Pancreas (tissue), 10 donors: ENCODE measurements around the gene DCC. TPM values are rescaled to one million over a fixed set of nuclear protein-coding genes. Genes with fewer than 3 reads are reported as not detected.

Experiments
- ATAC-seq, 4 donors: fragments of 200-7000 bp; cut with Tn5 transposase; one replicate each; pipeline versions ENCODE4 v1.8.0 to v1.9.1; 2020; ENCODE audit warnings: mild to moderate bottlenecking in 4 of 4, moderate library complexity in 4 of 4
- DNase-seq, 6 donors: peaks; one replicate each; pipeline ENCODE4 v3.0.0-alpha.2; 2020
- FAIRE-seq: peaks from 2 replicates; lab custom pipeline; 2012; peaks lifted over from hg19 to GRCh38; lab: Jason Lieb, UNC
- H3K27ac ChIP-seq, 4 donors: fragments of 200-600 bp; sonication (generic); 1 replicate in 3 of 4; 2 replicates in 1 of 4; pipeline versions ENCODE4 v1.5.0 to v1.8.0; 2020
- H3K27me3 ChIP-seq, 4 donors: fragments of 200-600 bp; one replicate each; pipeline ENCODE4 v1.8.0; 2021
- H3K36me3 ChIP-seq, 3 donors: fragments of 200-600 bp; sonication (generic) in 1 of 3; one replicate each; pipeline versions ENCODE4 v1.5.0 to v1.8.0; 2020 to 2021
- H3K4me1 ChIP-seq, 3 donors: fragments of 200-600 bp; one replicate each; pipeline ENCODE4 v1.8.0; 2021
- H3K4me3 ChIP-seq, 4 donors: fragments of 200-600 bp; sonication (generic) in 2 of 4; one replicate each; pipeline versions ENCODE4 v1.5.0 to v1.8.0; 2020 to 2021
- H3K9me3 ChIP-seq, 4 donors: fragments of 200-600 bp; one replicate each; pipeline ENCODE4 v1.8.0; 2021
- WGBS, 2 donors: extraction: QIAGEN DNeasy Blood & Tissue Kit; methylation state at CpG; one replicate each; pipeline ENCODE4 v1.1.7; 2013; 5-methylcytosine and 5-hydroxymethylcytosine counted together
- intact Hi-C, 3 donors: fragments of 100-400 bp; cut with DNase I; formaldehyde crosslinking; loops; one replicate each; pipeline versions ENCODE4 v1.11.1 to v1.14.2; 2022
- polyA plus RNA-seq, 2 donors: library from polyadenylated mRNA; stranded (reverse); fragments of 200-250 nt; gene quantifications; one replicate each; pipeline ENCODE4 v1.2.3, GENCODE V29; 2013
- total RNA-seq, 6 donors: library from RNA; stranded (reverse); fragmentation: NEBNext Ultra II Directional in 4 of 6; extraction: Animal tissue kit (Norgen Biotek cat#: 25700) in 4 of 6; gene quantifications; one replicate each; pipeline versions ENCODE4 v1.2.1 to v1.2.4, GENCODE V29; 2021 to 2023
- TF ChIP-seq, protein P1 (sequence below), 4 donors: fragments of 200-600 bp; sonication (generic) in 3 of 4; IDR thresholded peaks; one replicate each; pipeline versions ENCODE4 v1.5.0 to v1.8.0; 2021; ENCODE audit warnings: antibody characterized with exemption in 4 of 4
- donor health status: healthy with polysubstance abuse.
- donor health status: DM: no; HTN: no; CAD: no; lungs with moderate emphysema.
- donor health status: DM: no; HTN: no; CAD: no.
- donor health status: control.
- donor health status: control.
- donor health status: Bipolar disorder and iron deficiency.
- donor health status: DM: yes; HTN: yes; CAD: no.
- donor health status: DM: no; HTN: no; CAD: no.
- donor health status: DM: no; HTN: no; CAD: no.
- donor health status: DM: yes; HTN: yes; CAD: no.

Gene DCC
- total and polyA plus RNA-seq, 8 donors = 0.18 to 0.44 (median 0.28) TPM; not detected in 1

DNA sequence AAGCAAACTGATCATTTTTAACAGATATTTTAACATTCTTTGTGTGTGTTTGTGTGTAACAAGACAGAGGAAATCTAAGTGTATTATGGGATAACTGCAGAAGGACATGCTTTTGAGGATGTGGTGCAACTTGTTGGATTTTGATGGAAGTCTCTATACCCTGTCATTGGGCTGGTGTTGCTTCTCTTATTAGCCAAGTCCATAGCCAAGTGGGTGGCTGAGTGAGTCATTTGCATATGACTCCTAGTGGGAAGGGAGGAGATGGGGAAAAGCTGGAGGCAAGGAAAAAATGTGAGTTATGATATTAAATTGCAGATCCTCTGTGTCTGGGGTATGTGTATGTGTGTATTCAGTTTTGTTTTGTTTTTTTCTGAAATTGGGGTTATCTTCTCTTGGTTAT is 879.9 kb downstream of the DCC start:
- intact Hi-C loops = no loop called here
- FAIRE-seq = no peak
- H3K4me1 ChIP-seq = no peaks in the 10 kb centered on the region
- no peaks in the 10 kb centered on the region for H3K36me3 ChIP-seq
- TF ChIP-seq, protein P1, sequence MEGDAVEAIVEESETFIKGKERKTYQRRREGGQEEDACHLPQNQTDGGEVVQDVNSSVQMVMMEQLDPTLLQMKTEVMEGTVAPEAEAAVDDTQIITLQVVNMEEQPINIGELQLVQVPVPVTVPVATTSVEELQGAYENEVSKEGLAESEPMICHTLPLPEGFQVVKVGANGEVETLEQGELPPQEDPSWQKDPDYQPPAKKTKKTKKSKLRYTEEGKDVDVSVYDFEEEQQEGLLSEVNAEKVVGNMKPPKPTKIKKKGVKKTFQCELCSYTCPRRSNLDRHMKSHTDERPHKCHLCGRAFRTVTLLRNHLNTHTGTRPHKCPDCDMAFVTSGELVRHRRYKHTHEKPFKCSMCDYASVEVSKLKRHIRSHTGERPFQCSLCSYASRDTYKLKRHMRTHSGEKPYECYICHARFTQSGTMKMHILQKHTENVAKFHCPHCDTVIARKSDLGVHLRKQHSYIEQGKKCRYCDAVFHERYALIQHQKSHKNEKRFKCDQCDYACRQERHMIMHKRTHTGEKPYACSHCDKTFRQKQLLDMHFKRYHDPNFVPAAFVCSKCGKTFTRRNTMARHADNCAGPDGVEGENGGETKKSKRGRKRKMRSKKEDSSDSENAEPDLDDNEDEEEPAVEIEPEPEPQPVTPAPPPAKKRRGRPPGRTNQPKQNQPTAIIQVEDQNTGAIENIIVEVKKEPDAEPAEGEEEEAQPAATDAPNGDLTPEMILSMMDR (IDR thresholded peaks at IDR 0.05) = no peak
- H3K27ac ChIP-seq = no peak overlapping the region
- DNase-seq = no peak
- ATAC-seq = no peak
- no peaks in the 10 kb centered on the region for H3K9me3 ChIP-seq
- H3K4me3 ChIP-seq = no peak overlapping the region
- H3K27me3 ChIP-seq = no peaks in the 10 kb centered on the region

DNA sequence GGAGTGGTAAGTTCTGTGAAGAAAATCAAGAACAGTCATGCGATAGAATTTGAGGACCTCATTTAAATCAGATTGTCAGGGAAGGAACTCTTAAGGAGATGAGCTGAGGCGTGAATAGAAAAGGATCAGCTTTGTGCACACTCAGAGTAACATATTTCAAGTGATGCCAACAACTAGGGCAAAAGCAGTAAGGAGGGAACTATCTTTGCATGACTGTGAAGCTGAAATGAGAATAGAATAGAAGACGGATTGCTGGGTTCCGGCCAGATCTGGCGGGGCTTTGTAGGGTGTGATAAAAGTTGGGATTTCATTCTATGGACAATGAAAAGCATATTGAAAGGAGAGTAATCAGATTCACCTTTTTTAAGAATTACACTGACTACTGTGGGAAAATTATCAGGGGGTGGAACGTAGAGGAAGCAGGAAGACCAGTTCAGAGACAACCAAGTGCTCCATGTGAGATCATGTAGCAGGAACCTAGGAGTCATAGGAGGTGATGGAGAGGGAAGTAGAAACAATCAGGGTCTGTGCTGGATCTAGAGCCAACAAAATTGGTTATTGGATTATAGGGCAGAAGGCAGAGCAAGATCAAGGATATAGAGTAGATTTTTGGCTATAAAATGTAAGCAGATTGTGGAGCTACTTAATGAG is 884.3 kb downstream of the DCC start:
- intact Hi-C loops = no loop called here
- ATAC-seq = no peak
- no peaks in the 10 kb centered on the region for H3K9me3 ChIP-seq
- no peak for DNase-seq
- no peak for FAIRE-seq
- TF ChIP-seq, protein P1 (IDR thresholded peaks at IDR 0.05) = no peak
- WGBS, 2 donors = 62 to 76% methylated on average over 6 of the region's 6 CpGs
- H3K4me3 ChIP-seq = no peak overlapping the region
- no peaks in the 10 kb centered on the region for H3K36me3 ChIP-seq
- no peak overlapping the region for H3K27ac ChIP-seq
- H3K4me1 ChIP-seq = no peaks in the 10 kb centered on the region
- no peaks in the 10 kb centered on the region for H3K27me3 ChIP-seq

DNA sequence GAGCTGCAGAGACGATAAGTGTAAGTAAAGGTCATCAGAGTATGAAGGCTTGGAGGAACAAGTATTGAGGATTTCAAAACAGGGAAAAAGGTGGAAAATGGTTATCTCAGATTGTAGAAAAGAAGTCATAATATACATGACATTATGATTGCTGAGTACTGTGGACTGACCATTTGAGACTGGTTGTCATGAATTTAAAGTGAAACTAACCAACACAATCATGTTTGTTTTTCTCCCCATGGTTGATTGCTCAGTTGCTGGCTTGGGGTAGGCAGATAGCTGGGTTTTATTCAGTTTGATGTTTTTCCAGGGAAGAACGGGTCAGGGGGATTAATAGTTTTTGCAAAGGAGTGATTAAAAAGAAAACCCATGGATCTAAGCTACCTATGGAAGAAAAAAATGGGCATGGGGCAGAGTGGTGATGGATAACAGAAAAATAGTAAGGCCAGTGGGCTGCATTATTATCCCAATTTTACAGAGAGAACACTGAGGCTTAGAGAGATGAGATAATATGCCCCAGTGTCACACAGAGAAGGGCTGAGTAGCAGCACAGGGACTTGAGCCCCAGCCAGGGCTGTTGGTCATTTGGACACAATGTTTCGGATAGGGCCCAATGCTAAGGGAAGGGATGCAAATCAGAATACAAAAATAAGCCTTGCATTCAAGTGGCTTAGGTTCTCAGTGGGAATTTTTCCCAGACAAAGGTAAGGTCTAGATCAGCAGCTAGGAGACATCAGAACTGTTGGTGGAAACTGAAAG is 885.7 kb downstream of the DCC start:
- Histone ChIP-seq H3K27me3 (no peaks in the 10 kb centered on the region), H3K27ac (no peak overlapping the region), H3K36me3 (no peaks in the 10 kb centered on the region), H3K4me1 (no peaks in the 10 kb centered on the region), H3K9me3 (no peaks in the 10 kb centered on the region), H3K4me3 (no peak overlapping the region)
- 56 to 68% methylated on average over 3 of the region's 3 CpGs for WGBS, 2 donors
- TF ChIP-seq, protein P1 (IDR thresholded peaks at IDR 0.05) = no peak
- DNase-seq (no peak), ATAC-seq (no peak), FAIRE-seq (no peak)
- intact Hi-C loops = no loop called here

DNA sequence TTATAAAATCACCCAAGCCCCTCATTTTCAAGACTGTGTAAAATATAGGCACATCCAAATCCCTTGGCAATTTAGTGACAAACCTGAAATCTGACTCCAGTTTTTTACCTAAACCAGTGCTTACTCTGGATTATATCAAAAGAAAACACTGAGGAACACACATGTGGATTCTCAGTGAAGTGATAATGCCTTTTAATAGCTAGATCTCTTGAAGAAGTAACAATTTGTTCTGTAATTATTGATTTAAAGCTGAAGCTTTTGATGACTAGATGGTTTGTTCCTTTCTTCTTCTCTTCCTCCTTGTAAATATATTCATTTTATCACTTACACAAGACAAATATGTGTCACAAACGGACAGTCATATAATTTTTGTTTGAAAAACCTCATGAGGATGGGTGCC is 894.6 kb downstream of the DCC start:
- Histone ChIP-seq H3K27me3 (no peaks in the 10 kb centered on the region), H3K27ac (no peak overlapping the region), H3K4me3 (no peak overlapping the region), H3K36me3 (no peaks in the 10 kb centered on the region), H3K4me1 (no peaks in the 10 kb centered on the region), H3K9me3 (no peaks in the 10 kb centered on the region)
- TF ChIP-seq, protein P1 (IDR thresholded peaks at IDR 0.05) = no peak
- no peak for FAIRE-seq
- no peak for DNase-seq
- WGBS, 2 donors = 36 to 42% methylated on average over 1 of the region's 1 CpG
- no peak for ATAC-seq
- intact Hi-C loops = loop anchor here in 1 of 3 donors (10.0 kb wide), 1 partner anchor 60 kb away; no protein-coding TSS in a partner anchor

DNA sequence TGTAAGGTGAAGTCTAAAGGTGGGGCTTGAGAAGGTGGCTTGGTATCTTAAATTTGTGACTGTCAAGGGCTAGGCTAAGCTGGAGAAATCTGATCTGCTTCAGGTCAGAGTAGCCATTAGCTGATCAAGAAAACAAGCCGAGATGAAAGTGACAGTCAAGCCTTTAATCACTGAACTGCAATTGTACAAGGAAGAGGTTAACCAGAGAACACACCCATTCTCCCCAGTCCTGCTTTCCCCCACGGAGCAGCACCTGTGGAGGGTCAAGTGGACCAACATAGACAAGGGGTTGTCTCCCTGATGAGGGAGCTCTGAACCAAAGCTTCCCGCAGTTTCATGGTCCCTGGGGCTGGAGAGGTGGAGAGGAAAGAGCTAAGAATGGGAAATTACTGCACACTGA is 901.2 kb downstream of the DCC start:
- Histone ChIP-seq H3K36me3 (no peaks in the 10 kb centered on the region), H3K4me3 (no peak overlapping the region), H3K4me1 (no peaks in the 10 kb centered on the region), H3K27ac (no peak overlapping the region), H3K27me3 (no peaks in the 10 kb centered on the region), H3K9me3 (no peaks in the 10 kb centered on the region)
- no peak for FAIRE-seq
- no peak for ATAC-seq
- DNase-seq = no peak
- intact Hi-C loops = no loop called here
- WGBS, 2 donors = 41 to 50% methylated on average over 3 of the region's 3 CpGs
- TF ChIP-seq, protein P1 (IDR thresholded peaks at IDR 0.05) = no peak
